ENCODE data around the gene EN2. TPM values are rescaled to one million over a fixed set of nuclear protein-coding genes. Genes with fewer than 3 reads are reported as not detected.
"Not testable (repeated sequence)": the region's sequence is repeated elsewhere in the genome, so short reads cannot be mapped to it uniquely, and the experiment has no call there.

EN2 gene
- total RNA-seq, 4 donors from 2014 or later: not detected

DNA sequence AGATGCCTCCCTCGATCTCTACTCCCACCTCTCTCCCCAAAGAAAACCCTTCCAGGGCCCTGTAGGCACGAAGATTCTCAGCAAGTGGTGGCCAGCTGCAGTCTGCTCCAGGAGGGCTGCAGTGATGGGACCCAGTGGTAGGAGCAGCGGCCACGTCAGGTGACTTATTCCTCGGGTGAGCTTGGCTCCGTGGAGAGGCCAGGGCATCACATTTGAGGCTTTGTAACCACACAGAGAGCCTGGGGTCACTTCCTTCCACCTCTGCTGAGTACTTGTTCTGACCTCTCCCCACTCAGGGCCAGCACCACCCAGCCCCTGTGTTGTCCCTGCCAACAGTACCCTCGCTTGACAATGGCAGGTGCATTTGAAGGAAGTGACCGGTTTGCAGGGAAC lies 17.9 kb upstream of the EN2 start:
- in situ Hi-C loops (cut with MboI; ENCODE audit: low pct_ligation_motif_present in 1 of 4, low pct_unique_long_range_greater_than_20kb in 1 of 4, low sequenced_read_pairs in 3 of 4): no loop called here

GRCh38 chr7:155441856-155442255 lies 16.1 kb upstream of the EN2 start:
- Histone ChIP-seq H3K27me3 (peaks cover 72% of the 10 kb centered on the region), H3K4me3 (no peak overlapping the region), H3K27ac (no peak overlapping the region), H3K36me3 (no peaks in the 10 kb centered on the region), H3K4me1 (no peaks in the 10 kb centered on the region), H3K9me3 (no peaks in the 10 kb centered on the region)
- in situ Hi-C loops (cut with MboI; ENCODE audit: low pct_ligation_motif_present in 1 of 4, low pct_unique_long_range_greater_than_20kb in 1 of 4, low sequenced_read_pairs in 3 of 4): no loop called here
- WGBS, 2 donors (ENCODE audit: low coverage in 1 of 2): 57 to 78% methylated on average over 4 to 6 of the region's 6 CpGs
- no peak for TF ChIP-seq POLR2A (IDR thresholded peaks at IDR 0.05)
- no peak for TF ChIP-seq CTCF (IDR thresholded peaks at IDR 0.05)
- TF ChIP-seq EP300 (IDR thresholded peaks at IDR 0.05; ENCODE audit: low read depth): no peak
- no peak for TF ChIP-seq POLR2AphosphoS5 (IDR thresholded peaks at IDR 0.05)
- intact Hi-C loops (cut with DNase I; ENCODE audit: low total_unique reads): loop anchor here (5.0 kb wide), 1 partner anchor 1385 kb away; no protein-coding TSS in a partner anchor
- no peak for DNase-seq

More for the DNA sequence above, 17.9 kb upstream of the EN2 start:
- no peaks in the 10 kb centered on the region for H3K36me3 ChIP-seq
- H3K4me3 ChIP-seq: no peak overlapping the region
- TF ChIP-seq POLR2A (IDR thresholded peaks at IDR 0.05) (no peak), CTCF (IDR thresholded peaks at IDR 0.05) (no peak), EP300 (IDR thresholded peaks at IDR 0.05; ENCODE audit: low read depth) (no peak), POLR2AphosphoS5 (IDR thresholded peaks at IDR 0.05) (no peak)
- WGBS, 2 donors (ENCODE audit: low coverage in 1 of 2): 55 to 71% methylated on average over 1 to 8 of the region's 8 CpGs
- no peaks in the 10 kb centered on the region for H3K4me1 ChIP-seq
- no peaks in the 10 kb centered on the region for H3K9me3 ChIP-seq
- H3K27ac ChIP-seq: no peak overlapping the region
- H3K27me3 ChIP-seq: peaks cover 58% of the 10 kb centered on the region
- no peak for DNase-seq
- intact Hi-C loops (cut with DNase I; ENCODE audit: low total_unique reads): loop anchor here (5.0 kb wide), 1 partner anchor 1387 kb away; no protein-coding TSS in a partner anchor

- H3K36me3 ChIP-seq: no peaks in the 10 kb centered on the region
- H3K4me3 ChIP-seq: no peak overlapping the region
- H3K27ac ChIP-seq: no peak overlapping the region
- H3K4me1 ChIP-seq: peaks cover 0 to 15% (median 4%) of the 10 kb centered on the region in 4 donors
- in situ Hi-C loops (cut with MboI; ENCODE audit: low pct_ligation_motif_present in 1 of 4, low pct_unique_long_range_greater_than_20kb in 1 of 4, low sequenced_read_pairs in 3 of 4) (no loop called here), intact Hi-C loops (cut with DNase I; ENCODE audit: low total_unique reads) (loop anchor here (5.0 kb wide), 1 partner anchor 1383 kb away; no protein-coding TSS in a partner anchor)
- TF ChIP-seq POLR2A (IDR thresholded peaks at IDR 0.05) (no peak), EP300 (IDR thresholded peaks at IDR 0.05; ENCODE audit: low read depth) (no peak)
- peaks cover 72% of the 10 kb centered on the region for H3K27me3 ChIP-seq
- WGBS, 2 donors (ENCODE audit: low coverage in 1 of 2): 88% methylated on average over 8 of the region's 8 CpGs; no CpG with 5 or more reads in 1 of the 2 donors
- H3K9me3 ChIP-seq: no peaks in the 10 kb centered on the region
- no peak for DNase-seq
Observed at GRCh38 chr7:155444746-155445145, 13.2 kb upstream of the EN2 start.

DNA sequence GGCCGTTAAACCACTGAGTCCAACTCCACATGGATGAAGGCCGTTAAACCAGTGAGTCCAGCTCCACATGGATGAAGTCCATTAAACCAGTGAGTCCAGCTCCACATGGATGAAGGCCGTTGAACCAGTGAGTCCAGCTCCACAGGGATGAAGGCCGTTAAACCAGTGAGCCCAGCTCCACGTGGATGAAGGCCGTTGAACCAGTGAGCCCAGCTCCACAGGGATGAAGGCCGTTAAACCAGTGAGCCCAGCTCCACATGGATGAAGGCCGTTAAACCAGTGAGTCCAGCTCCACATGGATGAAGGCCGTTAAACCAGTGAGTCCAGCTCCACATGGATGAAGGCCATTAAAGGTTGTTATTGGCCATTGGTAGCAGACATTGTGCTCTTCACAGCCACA lies 12.3 kb upstream of the EN2 start:
- Histone ChIP-seq H3K4me1 (peaks cover 0 to 17% (median 4%) of the 10 kb centered on the region in 4 donors), H3K27me3 (peaks cover 72% of the 10 kb centered on the region)
- 71 to 80% methylated on average over 5 to 9 of the region's 9 CpGs for WGBS, 2 donors (ENCODE audit: low coverage in 1 of 2)
- intact Hi-C loops (cut with DNase I; ENCODE audit: low total_unique reads); DNase-seq; in situ Hi-C loops (cut with MboI; ENCODE audit: low pct_ligation_motif_present in 1 of 4, low pct_unique_long_range_greater_than_20kb in 1 of 4, low sequenced_read_pairs in 3 of 4); H3K4me3 ChIP-seq; H3K9me3 ChIP-seq; H3K36me3 ChIP-seq; H3K27ac ChIP-seq: not testable (repeated sequence)

DNA sequence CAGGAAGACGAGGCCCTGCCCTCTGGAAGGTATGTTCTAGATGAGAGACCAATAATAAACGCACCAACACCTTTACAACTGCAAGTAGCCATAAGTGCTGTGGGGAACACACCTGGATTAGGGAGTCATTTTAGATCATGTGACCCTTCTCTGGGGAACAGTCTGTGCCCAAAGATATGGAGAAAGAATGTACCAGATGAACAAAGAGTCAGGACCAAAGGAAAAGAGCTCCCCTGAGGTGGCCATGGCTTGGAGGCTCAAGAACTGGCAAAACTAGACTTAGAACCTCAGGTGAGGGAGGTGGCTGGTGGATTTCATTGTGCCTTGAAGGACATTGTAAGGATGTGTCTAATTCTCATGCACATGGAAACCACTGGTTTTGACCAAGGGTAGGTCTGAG lies 10.3 kb upstream of the EN2 start:
- WGBS, 2 donors (ENCODE audit: low coverage in 1 of 2): 45% methylated on average over 2 of the region's 2 CpGs; no CpG with 5 or more reads in 1 of the 2 donors
- peaks cover 86% of the 10 kb centered on the region for H3K27me3 ChIP-seq
- H3K36me3 ChIP-seq: no peaks in the 10 kb centered on the region
- H3K4me3 ChIP-seq: no peak overlapping the region
- H3K4me1 ChIP-seq: peaks cover 0 to 17% (median 4%) of the 10 kb centered on the region in 4 donors
- DNase-seq: no peak
- H3K27ac ChIP-seq: no peak overlapping the region
- TF ChIP-seq EP300 (IDR thresholded peaks at IDR 0.05; ENCODE audit: low read depth): no peak
- TF ChIP-seq CTCF (IDR thresholded peaks at IDR 0.05): no peak
- TF ChIP-seq POLR2A (IDR thresholded peaks at IDR 0.05): no peak
- no peak for TF ChIP-seq POLR2AphosphoS5 (IDR thresholded peaks at IDR 0.05)
- in situ Hi-C loops (cut with MboI; ENCODE audit: low pct_ligation_motif_present in 1 of 4, low pct_unique_long_range_greater_than_20kb in 1 of 4, low sequenced_read_pairs in 3 of 4): no loop called here
- H3K9me3 ChIP-seq: no peaks in the 10 kb centered on the region
- intact Hi-C loops (cut with DNase I; ENCODE audit: low total_unique reads): no loop called here

All from transverse colon (tissue), 4 donors.